Stimulated activated CD4-positive, alpha-beta T cell treated with anti-CD3 and anti-CD28 coated beads, Interleukin-4, amount 100 ng/mL, for 4 hours (primary cell): ENCODE results near the gene DYNC2LI1.

ENCODE experiments used
- DNase-seq, 2 experiments: peaks; one replicate each; pipeline ENCODE4 v3.0.0-alpha.2; 2020

DYNC2LI1 gene

DNA sequence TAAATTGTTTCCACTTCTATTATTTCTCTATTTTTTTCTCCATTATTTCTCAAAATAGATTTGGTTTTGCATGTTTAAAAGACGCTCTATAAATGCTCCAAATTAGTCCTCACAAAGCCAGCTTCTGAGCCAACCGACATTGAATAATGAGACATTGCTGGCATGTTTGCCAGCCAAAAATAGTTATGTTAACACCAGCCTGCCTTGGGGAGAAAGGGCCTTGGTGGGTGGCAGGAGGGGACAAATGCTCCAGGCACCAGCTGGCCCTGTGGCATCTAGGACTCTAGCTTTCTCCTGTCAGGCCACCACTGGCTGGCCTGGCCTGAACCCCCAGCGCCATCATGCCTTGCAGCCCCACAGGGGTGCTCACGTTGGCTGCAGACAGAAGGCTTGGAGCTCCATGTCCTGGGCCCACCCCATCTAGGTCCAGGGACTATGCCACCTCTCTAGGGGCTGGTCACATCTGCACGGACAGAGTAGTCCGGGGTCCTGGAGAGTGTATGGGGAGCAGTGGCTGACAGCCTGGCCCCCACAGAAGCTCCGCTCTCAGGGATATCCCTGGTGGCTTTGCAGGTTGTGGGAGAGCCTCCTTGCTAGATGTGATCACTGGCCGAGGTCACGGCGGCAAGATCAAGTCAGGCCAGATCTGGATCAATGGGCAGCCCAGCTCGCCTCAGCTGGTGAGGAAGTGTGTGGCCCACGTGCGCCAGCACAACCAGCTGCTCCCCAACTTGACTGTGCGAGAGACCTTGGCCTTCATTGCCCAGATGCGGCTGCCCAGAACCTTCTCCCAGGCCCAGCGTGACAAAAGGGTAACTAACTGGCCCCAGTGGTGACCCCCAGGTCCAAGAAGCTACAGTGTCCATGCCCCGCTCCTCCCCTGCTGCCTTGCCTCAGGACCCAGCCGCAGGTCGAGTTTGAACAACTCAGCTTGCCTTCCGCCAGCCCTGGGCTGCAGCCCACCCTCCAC lies 77.5 kb downstream of the DYNC2LI1 start:
- DNase-seq = no peak

DNA sequence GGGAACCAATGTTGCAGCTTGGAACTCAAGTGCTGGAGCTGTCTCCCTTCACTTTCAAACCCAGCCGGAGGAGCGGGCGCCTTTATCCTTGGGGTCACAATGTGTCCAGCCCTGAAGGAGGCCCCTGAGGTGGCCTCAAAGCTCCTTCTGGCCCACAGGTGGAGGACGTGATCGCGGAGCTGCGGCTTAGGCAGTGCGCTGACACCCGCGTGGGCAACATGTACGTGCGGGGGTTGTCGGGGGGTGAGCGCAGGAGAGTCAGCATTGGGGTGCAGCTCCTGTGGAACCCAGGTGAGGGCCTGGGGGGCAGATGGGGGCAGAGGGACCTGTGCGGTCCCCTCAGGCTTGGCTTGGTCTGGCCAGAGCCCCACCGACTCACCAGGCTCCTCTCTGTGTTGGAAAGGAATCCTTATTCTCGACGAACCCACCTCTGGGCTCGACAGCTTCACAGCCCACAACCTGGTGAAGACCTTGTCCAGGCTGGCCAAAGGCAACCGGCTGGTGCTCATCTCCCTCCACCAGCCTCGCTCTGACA lies 78.4 kb downstream of the DYNC2LI1 start:
- DNase-seq = no peak

DNA sequence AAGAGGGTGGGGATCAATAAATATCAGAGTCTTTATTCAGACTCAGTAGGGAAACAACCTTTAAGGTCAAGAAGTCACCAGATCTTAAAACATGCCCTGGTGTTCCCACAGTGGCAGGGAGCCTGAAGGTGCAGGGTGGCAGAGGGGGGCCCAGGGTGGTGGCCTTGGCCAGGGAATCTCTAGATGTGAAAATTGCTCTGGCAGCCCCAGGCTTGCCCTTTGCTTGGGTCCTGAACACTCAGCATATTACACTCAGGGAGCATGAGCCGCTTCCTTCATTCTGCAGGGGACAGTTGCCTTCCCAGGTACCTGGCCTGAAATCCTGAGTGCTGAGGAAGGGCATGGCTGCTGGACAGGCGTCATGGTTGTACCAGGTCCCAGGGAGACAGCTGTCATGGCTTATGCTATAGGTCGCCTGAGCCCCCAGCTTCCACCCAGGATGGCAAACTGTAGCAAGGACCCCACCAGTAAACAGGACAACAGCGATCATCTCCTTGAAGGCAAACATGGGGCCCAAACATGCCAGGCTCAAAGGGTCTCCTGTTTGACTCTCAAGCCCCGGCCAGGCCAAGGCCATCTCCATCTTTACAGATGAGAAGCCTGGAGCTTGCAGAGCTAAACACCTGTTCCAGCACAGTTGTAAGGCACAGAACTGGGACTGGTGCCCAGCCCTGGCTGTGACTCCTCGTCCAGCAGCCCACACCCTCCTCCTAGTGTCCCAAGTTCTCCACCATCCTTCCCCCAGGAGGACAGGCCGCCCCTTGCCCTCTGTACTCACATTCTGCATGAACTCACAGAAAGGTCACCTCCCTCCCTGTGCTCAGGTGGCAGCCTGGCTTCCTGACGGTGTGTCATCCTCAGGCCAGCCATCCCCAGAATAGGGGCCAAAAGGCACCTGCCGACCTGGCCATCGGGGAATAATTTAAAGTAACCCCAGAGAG lies 79.6 kb downstream of the DYNC2LI1 start:
- no peak for DNase-seq

DNA sequence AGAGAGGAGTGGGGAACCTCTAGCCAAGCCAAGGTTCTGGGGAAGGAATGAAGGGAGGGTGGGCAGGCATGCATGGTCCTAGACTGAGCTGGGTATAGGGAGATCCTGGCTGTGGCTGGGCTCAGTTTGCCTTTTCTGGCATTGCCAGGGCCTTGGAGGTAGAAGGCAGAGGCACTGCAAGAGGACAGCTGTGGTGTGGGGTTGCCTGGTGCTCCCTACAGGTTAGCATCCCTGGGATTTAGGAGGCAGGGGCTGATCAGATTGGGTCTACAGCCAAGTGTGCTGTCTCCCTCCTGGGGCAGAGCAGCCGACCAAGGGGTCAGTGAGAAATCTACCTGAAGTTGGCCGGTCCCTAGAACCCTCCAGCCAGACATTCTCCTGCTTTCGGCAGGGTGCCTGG lies 80.8 kb downstream of the DYNC2LI1 start:
- no peak for DNase-seq

DNA sequence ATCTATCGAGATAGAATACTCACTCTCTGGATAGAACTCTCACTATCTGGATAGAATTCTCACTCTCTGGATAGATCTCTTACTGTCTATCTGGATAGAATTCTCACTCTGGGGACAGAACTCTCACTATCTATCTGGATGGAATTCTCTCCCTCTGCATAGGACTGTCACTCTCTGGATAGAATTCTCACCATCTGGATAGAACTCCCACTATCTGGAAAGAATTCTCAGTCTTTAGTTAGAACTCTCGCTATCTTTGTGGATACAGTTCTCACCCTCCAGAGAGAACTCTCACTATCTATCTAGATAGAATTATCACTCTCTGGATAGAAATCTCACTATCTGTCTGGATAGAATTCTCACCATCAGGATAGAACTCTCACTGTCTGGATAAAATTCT lies 81.5 kb downstream of the DYNC2LI1 start:
- DNase-seq = no peak
